Astrocyte (in vitro differentiated cells and primary cell): ENCODE measurements around the gene NFATC1. TPM values are rescaled to one million over a fixed set of nuclear protein-coding genes. Genes with fewer than 3 reads are reported as not detected.

Source experiments
- DNase-seq: peaks from one replicate; pipeline ENCODE4 v3.0.0-alpha.2; 2010; ENCODE audit warnings: low read depth
- FAIRE-seq: peaks from 2 replicates; lab custom pipeline; 2011; peaks lifted over from hg19 to GRCh38; lab: Jason Lieb, UNC
- H2AFZ ChIP-seq: 2 replicates; pipeline ENCODE4 v1.6.0; 2012; ENCODE audit warnings: low read depth, low read length, inconsistent platforms
- H3K27ac ChIP-seq: 2 replicates; pipeline ENCODE4 v1.5.1; 2011; ENCODE audit warnings: low read depth, low read length, inconsistent platforms
- H3K27me3 ChIP-seq: 2 replicates; pipeline ENCODE4 v1.6.0; 2011; ENCODE audit warnings: low read length, inconsistent platforms; ENCODE audit not compliant: insufficient read depth
- H3K36me3 ChIP-seq: 2 replicates; pipeline ENCODE4 v1.5.1; 2011; ENCODE audit warnings: low read length, inconsistent platforms; ENCODE audit not compliant: insufficient read depth
- H3K4me1 ChIP-seq: 2 replicates; pipeline ENCODE4 v1.5.1; 2011; ENCODE audit warnings: low read length, inconsistent platforms; ENCODE audit not compliant: insufficient read depth
- H3K4me2 ChIP-seq: 2 replicates; pipeline ENCODE4 v1.6.0; 2012; ENCODE audit warnings: low read length, inconsistent platforms
- H3K4me3 ChIP-seq: 2 replicates; pipeline ENCODE4 v1.5.1; 2011; ENCODE audit warnings: low read depth, mild to moderate bottlenecking, low read length, inconsistent platforms; ENCODE audit not compliant: insufficient read depth
- H3K79me2 ChIP-seq: 2 replicates; pipeline ENCODE4 v1.6.0; 2012; ENCODE audit warnings: mild to moderate bottlenecking, low read length, inconsistent platforms; ENCODE audit not compliant: insufficient read depth
- H3K9ac ChIP-seq: 2 replicates; pipeline ENCODE4 v1.6.0; 2012; ENCODE audit warnings: mild to moderate bottlenecking, low read length, inconsistent platforms
- H3K9me3 ChIP-seq: 2 replicates; pipeline ENCODE4 v1.5.1; 2012; ENCODE audit warnings: low read depth, mild to moderate bottlenecking, low read length, inconsistent platforms; ENCODE audit not compliant: insufficient read depth
- H4K20me1 ChIP-seq: 2 replicates; pipeline ENCODE4 v1.6.0; 2012; ENCODE audit warnings: low read length, inconsistent platforms; ENCODE audit not compliant: insufficient read depth
- H3K27ac Mint-ChIP-seq: one replicate; pipeline ENCODE4 v1.8.0; 2021; ENCODE audit warnings: mild to moderate bottlenecking, mixed read lengths; ENCODE audit not compliant: unreplicated experiment
- H3K27me3 Mint-ChIP-seq: one replicate; pipeline ENCODE4 v1.8.0; 2021; ENCODE audit warnings: low read depth, mixed read lengths; ENCODE audit not compliant: unreplicated experiment
- H3K36me3 Mint-ChIP-seq: one replicate; pipeline ENCODE4 v1.8.0; 2021; ENCODE audit warnings: low read depth, mixed read lengths; ENCODE audit not compliant: unreplicated experiment
- H3K4me1 Mint-ChIP-seq: one replicate; pipeline ENCODE4 v1.8.0; 2021; ENCODE audit warnings: low read depth, mixed read lengths; ENCODE audit not compliant: unreplicated experiment
- H3K4me3 Mint-ChIP-seq: one replicate; pipeline ENCODE4 v1.8.0; 2021; ENCODE audit warnings: mild to moderate bottlenecking, moderate library complexity, mixed read lengths; ENCODE audit not compliant: unreplicated experiment
- H3K9me3 Mint-ChIP-seq: one replicate; pipeline ENCODE4 v1.8.0; 2021; ENCODE audit warnings: mild to moderate bottlenecking, mixed read lengths; ENCODE audit not compliant: unreplicated experiment
- EZH2 ChIP-seq: IDR thresholded peaks from 2 replicates; pipeline ENCODE4 v1.6.1; 2012; ENCODE audit warnings: mild to moderate bottlenecking, low read length, inconsistent platforms; ENCODE audit not compliant: insufficient read depth
- total RNA-seq: library from RNA; stranded (reverse); gene quantifications from 2 replicates; pipeline ENCODE4 v1.2.1, GENCODE V29; 2021
- TF ChIP-seq, protein P1 (sequence below): IDR thresholded peaks from 2 replicates; pipeline ENCODE4 v1.5.1; 2011; ENCODE audit warnings: low read depth, mild to moderate bottlenecking, inconsistent platforms, low read length, moderate library complexity; ENCODE audit not compliant: insufficient read depth

The NFATC1 gene
- total RNA-seq, 1 donor from 2014 or later: 11.0 TPM

DNA sequence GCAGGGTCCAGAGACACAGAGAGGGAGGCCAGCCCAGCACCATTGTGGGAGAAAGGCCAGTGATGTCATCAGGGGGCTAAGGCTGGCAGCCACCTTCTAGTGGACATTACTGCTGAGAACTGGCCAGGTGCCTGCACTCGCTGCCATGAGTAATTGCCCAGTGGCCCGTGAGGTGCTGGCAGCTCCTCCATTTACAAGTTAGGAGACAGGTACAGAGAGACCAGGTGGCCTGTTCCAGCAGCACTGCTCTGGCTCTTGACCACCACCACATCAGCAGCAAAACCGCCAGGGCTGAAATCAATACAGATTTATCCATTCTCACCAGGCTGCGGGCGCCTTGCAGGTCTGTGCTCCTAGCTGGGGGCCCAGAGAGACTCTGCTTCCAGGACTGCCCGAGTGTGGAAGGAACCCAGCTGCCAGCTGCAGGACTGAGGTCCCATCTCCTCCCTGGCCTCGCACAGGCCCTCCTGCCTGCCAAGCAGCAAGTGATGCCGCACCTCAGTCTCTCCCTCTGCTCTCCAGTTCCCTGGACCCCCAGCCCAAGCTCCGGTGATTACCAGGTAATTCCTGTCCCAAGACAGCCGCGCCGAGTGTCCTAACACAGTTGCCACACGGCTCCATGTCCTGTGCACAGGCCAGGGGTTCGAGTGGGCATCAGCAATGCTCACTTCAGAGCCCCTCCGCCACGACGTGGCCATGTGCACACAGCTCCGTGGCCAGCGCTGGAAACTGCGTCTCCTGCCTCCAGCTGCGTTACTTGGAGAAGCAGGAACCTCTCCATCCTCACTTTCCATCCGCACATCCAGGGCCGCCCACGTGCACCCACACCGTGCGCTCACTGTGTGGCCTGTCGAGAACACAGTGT lies 182.9 kb downstream of the NFATC1 start:
- no peaks in the 10 kb centered on the region for H3K4me1 Mint-ChIP-seq
- no peak overlapping the region for H3K9ac ChIP-seq
- peaks cover 6% of the 10 kb centered on the region for H3K27me3 ChIP-seq
- H3K36me3 ChIP-seq: no peaks in the 10 kb centered on the region
- H3K27me3 Mint-ChIP-seq: peaks cover 11% of the 10 kb centered on the region
- peaks cover 6% of the 10 kb centered on the region for H3K9me3 ChIP-seq
- no peaks in the 10 kb centered on the region for H4K20me1 ChIP-seq
- FAIRE-seq (no peak), DNase-seq (no peak)
- H2AFZ ChIP-seq: no peak overlapping the region
- no peaks in the 10 kb centered on the region for H3K79me2 ChIP-seq
- no peak overlapping the region for H3K4me3 Mint-ChIP-seq
- H3K4me3 ChIP-seq: no peak overlapping the region
- H3K27ac ChIP-seq: no peak overlapping the region
- TF ChIP-seq, protein P1, sequence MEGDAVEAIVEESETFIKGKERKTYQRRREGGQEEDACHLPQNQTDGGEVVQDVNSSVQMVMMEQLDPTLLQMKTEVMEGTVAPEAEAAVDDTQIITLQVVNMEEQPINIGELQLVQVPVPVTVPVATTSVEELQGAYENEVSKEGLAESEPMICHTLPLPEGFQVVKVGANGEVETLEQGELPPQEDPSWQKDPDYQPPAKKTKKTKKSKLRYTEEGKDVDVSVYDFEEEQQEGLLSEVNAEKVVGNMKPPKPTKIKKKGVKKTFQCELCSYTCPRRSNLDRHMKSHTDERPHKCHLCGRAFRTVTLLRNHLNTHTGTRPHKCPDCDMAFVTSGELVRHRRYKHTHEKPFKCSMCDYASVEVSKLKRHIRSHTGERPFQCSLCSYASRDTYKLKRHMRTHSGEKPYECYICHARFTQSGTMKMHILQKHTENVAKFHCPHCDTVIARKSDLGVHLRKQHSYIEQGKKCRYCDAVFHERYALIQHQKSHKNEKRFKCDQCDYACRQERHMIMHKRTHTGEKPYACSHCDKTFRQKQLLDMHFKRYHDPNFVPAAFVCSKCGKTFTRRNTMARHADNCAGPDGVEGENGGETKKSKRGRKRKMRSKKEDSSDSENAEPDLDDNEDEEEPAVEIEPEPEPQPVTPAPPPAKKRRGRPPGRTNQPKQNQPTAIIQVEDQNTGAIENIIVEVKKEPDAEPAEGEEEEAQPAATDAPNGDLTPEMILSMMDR: no peak
- TF ChIP-seq EZH2: no peak
- H3K4me1 ChIP-seq: peaks cover 18% of the 10 kb centered on the region
- no peak overlapping the region for H3K27ac Mint-ChIP-seq
- no peaks in the 10 kb centered on the region for H3K36me3 Mint-ChIP-seq
- no peak overlapping the region for H3K4me2 ChIP-seq
- H3K9me3 Mint-ChIP-seq: peaks cover under 1% of the 10 kb centered on the region
